Endothelial cell of umbilical vein (primary cell): ENCODE data around the gene DDX31. TPM values are rescaled to one million over a fixed set of nuclear protein-coding genes. Genes with fewer than 3 reads are reported as not detected.

ENCODE experiments used
- BruUV-seq: library from RNA; stranded (reverse); fragments of 400-500 nt; replicated peaks from 2 replicates; lab custom pipeline; 2021; lab: Mats Ljungman, UMichigan
- CTCF ChIA-PET: fragments of 300-600, 350-600 bp; sonication (Branson Sonifier 250); formaldehyde crosslinking; loops from one replicate; lab custom pipeline; 2021; ENCODE audit warnings: antibody characterized with exemption, inconsistent platforms; lab: Charles Lee
- POLR2A ChIA-PET: fragments of 300-600, 350-600 bp; sonication (Branson Sonifier 250); formaldehyde crosslinking; loops from one replicate; lab custom pipeline; 2021; ENCODE audit warnings: antibody characterized with exemption, inconsistent platforms; lab: Charles Lee
- DNase-seq: peaks from one replicate; pipeline ENCODE4 v3.0.0-alpha.2; 2011; ENCODE audit warnings: low read depth, low spot score
- FAIRE-seq: peaks from 2 replicates; lab custom pipeline; 2011; peaks lifted over from hg19 to GRCh38; lab: Jason Lieb, UNC
- H2AFZ ChIP-seq: 2 replicates; pipeline ENCODE4 v1.6.0; 2012; ENCODE audit warnings: low read depth, low read length, control low read depth, inconsistent platforms
- H3K27ac ChIP-seq: 2 replicates; pipeline ENCODE4 v1.5.1; 2011; ENCODE audit warnings: low read depth, mild to moderate bottlenecking, control low read depth, low read length, moderate library complexity; ENCODE audit not compliant: insufficient read depth
- H3K27me3 ChIP-seq, 2 experiments: 2 replicates each; pipeline versions ENCODE4 v1.6.0 to v1.6.1; 2011; ENCODE audit warnings: low read length in 2 of 2, mixed read lengths in 1 of 2; ENCODE audit not compliant: control insufficient read depth in 2 of 2, insufficient read depth in 2 of 2
- H3K36me3 ChIP-seq, 2 experiments: 2 replicates in 1 of 2; 3 replicates in 1 of 2; pipeline ENCODE4 v1.5.1; 2011; ENCODE audit warnings: low read length in 2 of 2, mild to moderate bottlenecking in 1 of 2, moderate library complexity in 1 of 2; ENCODE audit not compliant: control insufficient read depth in 2 of 2, insufficient read depth in 2 of 2; ENCODE audit errors: extremely low read depth in 1 of 2
- H3K4me1 ChIP-seq: 3 replicates; pipeline ENCODE4 v1.5.1; 2011; ENCODE audit warnings: mild to moderate bottlenecking, low read length; ENCODE audit not compliant: control insufficient read depth, insufficient read depth; ENCODE audit errors: extremely low read depth
- H3K4me2 ChIP-seq: 2 replicates; pipeline ENCODE4 v1.6.1; 2011; ENCODE audit warnings: low read length, control low read depth, mixed read lengths; ENCODE audit not compliant: insufficient read depth
- H3K4me3 ChIP-seq, 3 experiments: fragments of 200-600 bp in 1 of 3; sonication (generic), shearing (Covaris generic) in 1 of 3; replicated peaks in 1 of 3; 2 replicates each; pipeline ENCODE4 v1.5.1; 2011 to 2016; ENCODE audit warnings: control low read depth in 3 of 3, low read length in 3 of 3, mild to moderate bottlenecking in 2 of 3, inconsistent platforms in 1 of 3, low read depth in 1 of 3, moderate library complexity in 1 of 3; ENCODE audit not compliant: insufficient read depth in 1 of 3
- H3K79me2 ChIP-seq: 2 replicates; pipeline ENCODE4 v1.6.0; 2012; ENCODE audit warnings: low read length, inconsistent platforms; ENCODE audit not compliant: control insufficient read depth, insufficient read depth
- H3K9ac ChIP-seq: replicated peaks from 2 replicates; pipeline ENCODE3; 2011; ENCODE audit warnings: low read length, control low read depth; ENCODE audit not compliant: insufficient read depth; ENCODE audit errors: extremely low read depth
- H3K9me1 ChIP-seq: replicated peaks from 3 replicates; pipeline ENCODE4 v1.6.0; 2011; ENCODE audit warnings: mild to moderate bottlenecking, low read length; ENCODE audit not compliant: control insufficient read depth, insufficient read depth; ENCODE audit errors: extremely low read depth
- H3K9me3 ChIP-seq: replicated peaks from 2 replicates; pipeline ENCODE4 v1.5.1; 2012; ENCODE audit warnings: low read length, inconsistent platforms; ENCODE audit not compliant: control insufficient read depth, insufficient read depth
- H4K20me1 ChIP-seq: replicated peaks from 2 replicates; pipeline ENCODE3; 2011; ENCODE audit warnings: mild to moderate bottlenecking, low read length; ENCODE audit not compliant: control insufficient read depth, insufficient read depth; ENCODE audit errors: extremely low read depth
- EZH2 ChIP-seq: IDR thresholded peaks from 2 replicates; pipeline ENCODE4 v1.6.1; 2012; ENCODE audit warnings: borderline replicate concordance, low read depth, mild to moderate bottlenecking, moderate library complexity, low read length, inconsistent platforms; ENCODE audit not compliant: severe bottlenecking
- FOS ChIP-seq: IDR thresholded peaks from 2 replicates; pipeline ENCODE4 v1.6.1; 2011; ENCODE audit warnings: mild to moderate bottlenecking, low read length, moderate library complexity, borderline replicate concordance; ENCODE audit not compliant: insufficient read depth
- GATA2 ChIP-seq: IDR thresholded peaks from 2 replicates; pipeline ENCODE4 v1.7.0; 2011; ENCODE audit warnings: low read depth, mild to moderate bottlenecking, moderate library complexity, mixed read lengths, low read length; ENCODE audit not compliant: insufficient read length, insufficient read depth
- JUN ChIP-seq: IDR thresholded peaks from 2 replicates; pipeline ENCODE4 v1.6.1; 2011; ENCODE audit warnings: borderline replicate concordance, low read depth; ENCODE audit not compliant: insufficient read length, insufficient read depth
- MYC ChIP-seq: IDR thresholded peaks from one replicate; pipeline ENCODE4 v1.6.1; 2011; ENCODE audit warnings: mild to moderate bottlenecking, low read depth, low read length
- POLR2A ChIP-seq: IDR thresholded peaks from 2 replicates; pipeline ENCODE4 v1.6.1; 2012; ENCODE audit warnings: low read depth, mild to moderate bottlenecking, control low read depth, low read length
- POLR2AphosphoS5 ChIP-seq: IDR thresholded peaks from 2 replicates; pipeline ENCODE4 v1.6.1; 2012; ENCODE audit warnings: low read depth, mild to moderate bottlenecking, control low read depth, low read length, moderate library complexity; ENCODE audit not compliant: insufficient read depth
- dilution Hi-C: fragments of 300-500 bp; cut with MboI; formaldehyde crosslinking; loops from one replicate; pipeline ENCODE4 v1.15.0; 2019; ENCODE audit warnings: low sequenced_read_pairs; ENCODE audit not compliant: extremely low pct_ligation_motif_present
- intact Hi-C: fragments of 100-400 bp; cut with micrococcal nuclease; formaldehyde crosslinking; loops from one replicate; pipeline ENCODE4 v1.10.0; 2022
- polyA plus RNA-seq, 4 experiments: library from polyadenylated mRNA; depleted of rRNA in 3 of 4; stranded (reverse) in 3 of 4; unstranded in 1 of 4; fragments of >200 nt; gene quantifications; 2 replicates each; pipeline versions ENCODE4 v1.2.1 to v1.2.3, GENCODE V29; 2011 to 2012; ENCODE audit warnings: missing spikeins in 1 of 4
- total RNA-seq: library from RNA; stranded (reverse); gene quantifications from 2 replicates; pipeline ENCODE4 v1.2.3, GENCODE V29; 2021
- TF ChIP-seq, protein P1 (sequence below), 2 donors: IDR thresholded peaks; 1 replicate in 1 of 2; 2 replicates in 1 of 2; pipeline ENCODE4 v1.5.1; 2011; ENCODE audit warnings: low read length in 2 of 2, mild to moderate bottlenecking in 2 of 2, moderate library complexity in 2 of 2, control low read depth in 1 of 2, inconsistent platforms in 1 of 2, low read depth in 1 of 2; ENCODE audit not compliant: insufficient read depth in 1 of 2; ENCODE audit errors: extremely low read depth in 1 of 2
- TF ChIP-seq, protein P2 (sequence below): IDR thresholded peaks from 2 replicates; pipeline ENCODE4 v1.6.1; 2011; ENCODE audit not compliant: insufficient read depth, insufficient read length

DDX31 gene
- total and polyA plus RNA-seq, 2 donors (not counting 3 experiments of a cell fraction or from before 2014, with no cell fraction given): 8.0 to 16.3 TPM

DNA sequence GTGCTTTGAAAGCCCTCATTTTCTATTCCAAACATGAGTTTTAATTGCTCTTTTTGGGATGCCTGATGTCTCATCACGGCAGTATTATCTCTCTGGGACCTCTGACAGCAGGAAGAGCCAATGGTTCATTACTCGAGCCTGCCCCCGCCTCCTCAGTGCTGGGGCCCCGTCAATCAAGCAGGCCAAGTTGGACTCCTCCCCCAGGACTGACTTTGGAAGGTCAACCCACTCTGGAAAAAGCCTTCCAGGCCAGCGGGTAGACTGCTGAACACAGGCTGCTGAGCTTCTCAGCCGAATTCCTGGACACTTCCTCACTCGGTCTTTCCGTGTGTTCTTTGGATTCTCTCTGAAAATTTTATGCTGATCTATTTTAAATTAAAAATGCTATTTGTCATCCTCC, 96.9 kb downstream of the DDX31 start:
- Histone ChIP-seq H3K4me2 (no peak overlapping the region), H3K27me3 (peaks cover 16 to 18% of the 10 kb centered on the region in 2 experiments), H2AFZ (no peak overlapping the region), H3K9me3 (no peaks in the 10 kb centered on the region), H3K27ac (no peak overlapping the region), H3K36me3 (no peaks in the 10 kb centered on the region), H3K9ac (no peak overlapping the region), H4K20me1 (no peaks in the 10 kb centered on the region), H3K4me1 (no peaks in the 10 kb centered on the region), H3K4me3 (no peak overlapping the region), H3K79me2 (no peaks in the 10 kb centered on the region), H3K9me1 (no peaks in the 10 kb centered on the region)
- no peak for FAIRE-seq
- intact Hi-C loops (no loop called here), dilution Hi-C loops (no loop called here)
- DNase-seq: no peak
- POLR2A ChIA-PET: no interaction called here
- CTCF ChIA-PET: interaction anchor here (0.9 to 7.7 kb wide), 3 partner anchors 65 to 161 kb away, joined by 3 to 169 read pairs (median 11); no protein-coding TSS in a partner anchor
- BruUV-seq: no TSS peak
- TF ChIP-seq, protein P1, sequence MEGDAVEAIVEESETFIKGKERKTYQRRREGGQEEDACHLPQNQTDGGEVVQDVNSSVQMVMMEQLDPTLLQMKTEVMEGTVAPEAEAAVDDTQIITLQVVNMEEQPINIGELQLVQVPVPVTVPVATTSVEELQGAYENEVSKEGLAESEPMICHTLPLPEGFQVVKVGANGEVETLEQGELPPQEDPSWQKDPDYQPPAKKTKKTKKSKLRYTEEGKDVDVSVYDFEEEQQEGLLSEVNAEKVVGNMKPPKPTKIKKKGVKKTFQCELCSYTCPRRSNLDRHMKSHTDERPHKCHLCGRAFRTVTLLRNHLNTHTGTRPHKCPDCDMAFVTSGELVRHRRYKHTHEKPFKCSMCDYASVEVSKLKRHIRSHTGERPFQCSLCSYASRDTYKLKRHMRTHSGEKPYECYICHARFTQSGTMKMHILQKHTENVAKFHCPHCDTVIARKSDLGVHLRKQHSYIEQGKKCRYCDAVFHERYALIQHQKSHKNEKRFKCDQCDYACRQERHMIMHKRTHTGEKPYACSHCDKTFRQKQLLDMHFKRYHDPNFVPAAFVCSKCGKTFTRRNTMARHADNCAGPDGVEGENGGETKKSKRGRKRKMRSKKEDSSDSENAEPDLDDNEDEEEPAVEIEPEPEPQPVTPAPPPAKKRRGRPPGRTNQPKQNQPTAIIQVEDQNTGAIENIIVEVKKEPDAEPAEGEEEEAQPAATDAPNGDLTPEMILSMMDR (IDR thresholded peaks at IDR 0.05; ENCODE audit: extremely low read depth in 1 of 2, insufficient read depth in 1 of 2, low read depth in 1 of 2, low read length in 2 of 2): no peak
- TF ChIP-seq JUN (no peak), POLR2AphosphoS5 (no peak), POLR2A (no peak), MYC (no peak), EZH2 (no peak), GATA2 (no peak), FOS (no peak)
- TF ChIP-seq, protein P2, sequence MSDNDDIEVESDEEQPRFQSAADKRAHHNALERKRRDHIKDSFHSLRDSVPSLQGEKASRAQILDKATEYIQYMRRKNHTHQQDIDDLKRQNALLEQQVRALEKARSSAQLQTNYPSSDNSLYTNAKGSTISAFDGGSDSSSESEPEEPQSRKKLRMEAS: no peak
